Retinal pigment epithelial cell (primary cell): ENCODE measurements around the gene CD2AP.
A peak's percentile ranks its signal among the peaks of the same experiment; 100 is the strongest.

ENCODE experiments used
- DNase-seq: peaks from one replicate; pipeline ENCODE4 v3.0.0-alpha.2; 2010; ENCODE audit warnings: low read depth
- H3K4me3 ChIP-seq: 2 replicates; pipeline ENCODE4 v1.5.1; 2011; ENCODE audit warnings: mild to moderate bottlenecking, low read length, control low read depth, moderate library complexity
- TF ChIP-seq, protein P1 (sequence below): conservative IDR thresholded peaks from 2 replicates; pipeline ENCODE4 v1.5.1; 2011; ENCODE audit warnings: low read depth, low read length, control low read depth, inconsistent platforms

The CD2AP gene

DNA sequence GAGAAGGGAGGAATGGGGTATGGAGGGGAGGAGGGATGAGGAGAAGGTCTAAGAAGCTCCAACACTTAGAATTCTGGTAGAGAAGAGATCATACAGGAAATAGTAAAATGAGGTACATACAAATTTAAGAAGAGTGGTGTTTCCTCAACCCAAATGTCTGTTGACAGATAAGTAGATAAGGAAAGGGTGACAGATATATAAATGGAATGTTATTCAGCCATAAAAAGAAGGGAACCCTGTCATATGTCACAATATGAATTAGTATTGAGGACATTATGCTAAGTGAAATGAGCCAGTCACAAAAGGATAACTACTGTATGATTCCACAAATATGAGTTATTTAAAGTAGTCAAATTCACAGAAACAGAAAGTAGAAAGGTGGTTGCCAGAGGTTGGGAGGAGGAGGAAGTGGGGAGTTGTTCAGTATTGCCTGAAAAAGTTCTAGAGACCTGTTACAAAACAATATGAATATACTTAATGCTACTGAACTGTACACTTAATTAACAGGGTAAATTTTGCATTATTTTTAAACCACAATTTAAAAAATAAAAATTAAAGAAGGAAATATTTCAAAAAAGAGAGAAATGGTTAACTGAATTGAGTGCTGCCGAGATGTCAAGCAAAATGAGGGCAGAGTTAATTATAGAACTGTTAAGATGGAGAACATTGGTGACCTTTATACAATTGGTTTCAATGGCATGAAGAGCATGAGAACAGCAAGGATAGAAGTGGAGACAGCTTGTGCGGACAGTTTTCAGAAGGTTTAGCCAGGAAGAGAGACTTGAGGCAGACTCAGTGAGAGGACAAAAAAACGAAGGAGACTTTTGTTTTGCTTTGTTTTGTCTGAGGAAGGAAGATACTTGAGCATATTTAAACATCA is 173.2 kb downstream of the CD2AP start:
- DNase-seq, result no peak
- TF ChIP-seq, protein P1, sequence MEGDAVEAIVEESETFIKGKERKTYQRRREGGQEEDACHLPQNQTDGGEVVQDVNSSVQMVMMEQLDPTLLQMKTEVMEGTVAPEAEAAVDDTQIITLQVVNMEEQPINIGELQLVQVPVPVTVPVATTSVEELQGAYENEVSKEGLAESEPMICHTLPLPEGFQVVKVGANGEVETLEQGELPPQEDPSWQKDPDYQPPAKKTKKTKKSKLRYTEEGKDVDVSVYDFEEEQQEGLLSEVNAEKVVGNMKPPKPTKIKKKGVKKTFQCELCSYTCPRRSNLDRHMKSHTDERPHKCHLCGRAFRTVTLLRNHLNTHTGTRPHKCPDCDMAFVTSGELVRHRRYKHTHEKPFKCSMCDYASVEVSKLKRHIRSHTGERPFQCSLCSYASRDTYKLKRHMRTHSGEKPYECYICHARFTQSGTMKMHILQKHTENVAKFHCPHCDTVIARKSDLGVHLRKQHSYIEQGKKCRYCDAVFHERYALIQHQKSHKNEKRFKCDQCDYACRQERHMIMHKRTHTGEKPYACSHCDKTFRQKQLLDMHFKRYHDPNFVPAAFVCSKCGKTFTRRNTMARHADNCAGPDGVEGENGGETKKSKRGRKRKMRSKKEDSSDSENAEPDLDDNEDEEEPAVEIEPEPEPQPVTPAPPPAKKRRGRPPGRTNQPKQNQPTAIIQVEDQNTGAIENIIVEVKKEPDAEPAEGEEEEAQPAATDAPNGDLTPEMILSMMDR, result no peak
- no peak overlapping the region for H3K4me3 ChIP-seq

DNA sequence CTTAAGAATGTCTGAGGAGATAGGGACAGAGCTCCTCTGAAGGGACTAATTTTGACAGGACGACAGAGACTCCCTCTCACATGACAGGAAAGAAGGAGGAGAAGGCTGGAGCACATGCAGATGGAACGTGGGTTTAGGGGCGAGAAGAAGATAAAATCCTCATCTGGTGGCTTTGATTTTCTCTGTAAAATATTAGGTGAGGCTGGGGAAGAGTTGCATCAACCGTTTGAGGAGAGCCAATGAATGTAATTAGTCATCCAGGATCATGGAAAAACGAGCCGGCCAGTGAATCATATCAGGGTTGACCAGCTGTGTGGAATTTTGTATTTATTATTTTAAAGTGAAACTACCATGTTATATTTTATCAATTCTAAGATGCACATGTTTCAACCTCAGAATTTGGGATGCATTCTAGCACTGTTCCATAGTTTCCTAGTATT is 173.9 kb downstream of the CD2AP start:
- TF ChIP-seq, protein P1, result no peak
- no peak overlapping the region for H3K4me3 ChIP-seq
- DNase-seq, result no peak

DNA sequence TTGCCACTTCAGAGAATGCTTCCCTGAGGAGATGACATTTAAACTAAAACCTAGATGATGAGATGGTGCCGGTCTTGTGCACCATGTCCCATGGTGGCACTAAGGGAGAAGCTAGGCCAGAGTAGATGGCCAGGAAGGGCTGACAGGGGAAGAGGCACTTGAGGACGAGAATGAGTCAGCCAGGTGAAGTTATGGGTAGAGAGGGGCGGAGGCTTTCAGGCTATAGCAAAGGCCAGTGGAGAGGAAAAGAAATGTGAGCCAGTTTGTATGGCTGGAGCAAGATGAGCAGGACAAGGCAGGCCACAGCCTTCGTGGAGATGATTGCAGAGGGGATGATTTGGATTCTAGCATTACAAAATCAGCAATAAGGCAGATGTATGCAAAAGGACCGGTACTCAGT is 176.1 kb downstream of the CD2AP start:
- TF ChIP-seq, protein P1, result no peak
- no peak overlapping the region for H3K4me3 ChIP-seq
- no peak for DNase-seq

DNA sequence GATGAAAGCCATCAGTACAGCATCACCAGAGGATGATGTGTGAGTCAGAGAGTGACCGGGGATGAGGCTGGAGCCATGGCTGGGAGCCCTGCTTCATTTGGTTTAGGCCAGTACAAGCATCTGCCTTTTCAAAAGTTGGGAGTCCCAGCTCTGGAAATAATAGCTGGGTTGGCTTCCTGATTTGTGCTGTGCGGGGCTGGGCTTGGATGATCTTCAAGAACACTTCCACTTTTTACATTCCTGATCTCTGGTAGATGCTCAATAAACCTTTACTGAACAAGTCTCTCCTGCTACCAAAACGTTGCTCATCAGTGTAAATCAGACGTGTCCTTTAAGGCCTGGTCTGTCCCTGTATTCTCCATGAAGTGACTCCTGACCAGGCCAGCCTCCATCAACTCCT is 176.7 kb downstream of the CD2AP start:
- no peak for DNase-seq
- TF ChIP-seq, protein P1, result no peak
- no peak overlapping the region for H3K4me3 ChIP-seq

DNA sequence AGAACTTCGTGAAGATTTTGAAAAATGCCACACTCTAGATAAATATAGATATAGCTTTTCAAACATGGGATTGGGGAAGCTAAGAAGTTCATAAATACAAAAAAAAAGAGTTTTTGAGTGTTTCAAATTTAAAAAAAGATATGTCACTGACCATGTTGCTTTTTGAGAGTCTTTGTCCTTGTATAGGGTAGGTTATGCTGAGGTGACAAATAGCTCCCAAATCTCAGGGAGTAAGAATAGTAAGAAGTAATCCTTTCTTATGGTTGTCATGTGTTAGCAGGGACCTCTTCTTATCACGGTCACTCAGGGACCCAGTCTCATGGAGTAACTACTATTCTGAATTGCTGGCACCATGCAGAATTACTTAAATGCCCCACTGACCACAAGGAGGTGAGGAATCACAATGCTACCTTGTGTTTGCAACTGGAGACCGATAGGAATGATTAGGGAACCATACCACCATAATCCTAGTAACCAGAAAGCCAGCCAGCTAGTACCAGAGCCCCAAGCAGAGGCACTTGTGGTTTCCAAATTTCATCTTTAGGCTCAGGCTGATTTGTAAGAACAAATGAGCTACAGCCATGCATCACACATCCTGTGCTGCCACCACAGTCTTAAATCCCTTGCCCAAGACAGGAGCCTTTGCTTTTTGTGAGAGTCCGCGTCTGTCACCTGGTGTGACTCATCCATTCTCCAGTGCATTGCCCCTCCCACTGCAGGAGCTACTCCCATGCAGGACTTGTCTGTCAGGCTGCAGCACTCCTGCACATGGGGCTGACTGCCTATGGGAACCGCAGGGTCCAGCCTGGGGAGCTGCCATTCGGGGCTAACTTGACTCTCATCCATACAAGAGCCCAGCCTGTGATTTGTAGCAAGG is 178.4 kb downstream of the CD2AP start:
- DNase-seq, result peak; percentile 63

DNA sequence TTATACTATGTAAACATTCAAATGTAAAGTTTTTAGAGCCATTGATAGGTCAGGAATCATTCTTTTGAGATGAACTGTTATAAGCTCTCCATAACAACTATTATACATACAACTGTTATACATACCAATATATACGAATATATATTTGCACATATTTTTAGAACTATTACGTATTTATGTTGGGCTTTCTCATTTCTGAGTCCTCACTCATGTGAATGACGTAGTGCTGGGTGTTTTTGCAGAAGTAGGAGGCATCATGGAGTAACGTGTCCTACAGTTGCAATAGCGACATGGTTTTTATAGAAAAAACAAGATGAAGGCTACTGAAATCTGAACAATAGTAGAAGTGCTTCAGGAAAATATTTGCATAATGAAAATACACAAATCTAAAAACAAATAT is 184.4 kb downstream of the CD2AP start:
- TF ChIP-seq, protein P1, result no peak
- DNase-seq, result no peak
- H3K4me3 ChIP-seq, result no peak overlapping the region

More for the DNA sequence above, 178.4 kb downstream of the CD2AP start:
- no peak overlapping the region for H3K4me3 ChIP-seq
- TF ChIP-seq, protein P1, result no peak
